OCI-M1 (cell line): ENCODE measurements around the gene FOCAD.

Experiments
- DNase-seq: peaks from one replicate; lab custom pipeline; 2025; lab: John Stamatoyannopoulos, UW

The FOCAD gene

DNA sequence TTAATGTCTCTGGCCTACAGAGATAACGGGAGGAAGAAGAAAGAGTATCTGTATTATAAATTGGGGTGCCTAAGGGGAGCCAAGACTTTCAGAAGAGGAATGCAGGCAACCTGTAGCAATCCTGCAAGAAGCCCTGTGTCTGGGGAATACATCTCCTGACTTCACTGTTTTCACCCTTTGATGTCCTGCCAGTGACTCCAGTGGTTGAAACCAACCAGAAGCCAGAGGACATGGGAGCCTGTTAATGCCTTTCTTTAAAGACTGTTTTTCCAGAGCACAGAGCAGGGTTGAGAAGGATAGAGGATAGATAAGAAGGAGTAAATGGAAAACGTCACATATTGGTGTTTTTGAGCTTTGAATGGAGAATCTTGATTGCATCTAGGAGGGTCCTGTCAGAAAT is 196.2 kb downstream of the FOCAD start:
- DNase-seq, result no peak

GRCh38 chr9:20880675-20881074 is 196.6 kb downstream of the FOCAD start:
- no peak for DNase-seq

DNA sequence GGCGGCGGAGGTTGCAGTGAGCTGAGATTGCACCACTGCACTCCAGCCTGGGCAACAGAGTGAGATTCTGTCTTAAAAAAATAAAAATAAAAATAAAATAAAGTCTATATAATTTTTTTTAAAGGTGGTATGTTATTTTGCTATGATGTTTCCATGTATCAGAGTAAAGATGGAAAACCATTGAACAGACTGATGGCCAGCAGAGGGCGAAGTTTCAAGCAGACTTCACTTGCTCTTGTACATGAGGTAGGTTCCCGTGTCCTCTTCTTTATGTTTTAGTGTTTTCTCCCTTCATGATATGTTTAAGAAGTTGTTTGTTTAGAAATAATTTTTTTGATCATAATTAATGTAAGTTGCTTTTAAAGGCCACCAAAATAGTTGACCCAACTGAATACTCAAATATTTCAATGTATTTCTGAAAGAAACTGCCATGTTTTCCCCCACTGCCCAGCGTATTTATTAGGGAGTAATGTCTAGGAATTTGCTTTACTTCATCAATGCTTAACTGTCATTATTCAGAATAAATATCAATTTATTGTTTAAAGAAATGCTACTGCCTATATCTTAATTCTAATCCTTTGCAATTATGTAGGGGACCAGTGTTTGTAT is 201.0 kb downstream of the FOCAD start:
- peak; percentile 70 for DNase-seq

DNA sequence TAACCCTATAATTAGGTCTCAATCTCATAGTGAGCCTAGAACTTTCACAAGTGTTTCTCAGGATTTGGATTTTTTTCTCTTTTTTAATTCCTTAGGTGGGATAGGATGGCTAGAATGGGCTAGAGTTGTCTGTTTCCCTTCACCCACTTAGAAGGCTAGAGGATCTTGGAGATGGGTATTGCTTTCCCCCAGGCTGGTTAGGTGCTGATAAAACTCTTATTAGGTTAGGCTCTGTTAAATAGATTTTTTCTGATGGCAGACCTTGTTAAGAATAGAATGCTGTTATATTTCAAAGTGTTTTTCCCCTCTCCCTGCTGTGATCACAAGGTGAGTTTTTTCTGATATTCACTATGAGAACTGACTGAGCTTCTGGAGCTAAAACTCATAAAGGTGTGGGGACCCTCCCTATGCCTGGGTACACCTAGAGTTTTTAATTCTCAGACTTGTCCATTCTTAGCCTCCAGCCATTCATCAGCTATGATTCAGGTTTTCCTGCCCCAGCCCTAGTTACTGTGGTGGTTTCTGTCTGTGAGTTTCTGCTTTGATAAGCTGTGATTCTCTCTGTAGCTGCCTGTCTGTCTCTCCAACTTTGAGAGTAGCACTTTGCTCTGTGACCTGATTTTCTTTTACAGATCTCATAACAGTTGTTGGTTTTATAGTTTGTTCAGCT is 215.0 kb downstream of the FOCAD start:
- DNase-seq, result peak; percentile 1

- DNase-seq, result no peak
These were observed 219.2 kb downstream of the FOCAD start for GRCh38 chr9:20903212-20903611.

- no peak for DNase-seq
These were observed 220.9 kb downstream of the FOCAD start for GRCh38 chr9:20904995-20905394.

DNA sequence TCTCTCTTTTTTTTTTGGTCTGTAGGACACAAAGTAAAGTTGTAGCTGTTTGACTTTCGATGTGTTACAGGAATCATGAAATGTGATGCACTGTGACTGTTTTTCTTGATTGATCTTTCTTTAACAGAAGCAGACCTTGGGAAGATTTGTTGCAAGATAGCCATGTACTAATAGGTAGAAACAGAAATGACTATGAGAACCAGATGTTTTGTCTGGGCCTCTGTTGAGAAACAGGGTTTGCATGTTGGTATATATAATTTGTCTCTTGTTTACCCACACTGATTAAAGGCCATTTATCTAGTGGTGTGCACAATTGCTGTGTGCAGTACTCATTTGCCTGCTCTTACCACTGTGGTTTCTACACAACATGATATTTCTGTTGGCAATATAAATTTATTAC is 222.3 kb downstream of the FOCAD start:
- no peak for DNase-seq

GRCh38 chr9:20908461-20908860 is 224.4 kb downstream of the FOCAD start:
- DNase-seq, result no peak

DNA sequence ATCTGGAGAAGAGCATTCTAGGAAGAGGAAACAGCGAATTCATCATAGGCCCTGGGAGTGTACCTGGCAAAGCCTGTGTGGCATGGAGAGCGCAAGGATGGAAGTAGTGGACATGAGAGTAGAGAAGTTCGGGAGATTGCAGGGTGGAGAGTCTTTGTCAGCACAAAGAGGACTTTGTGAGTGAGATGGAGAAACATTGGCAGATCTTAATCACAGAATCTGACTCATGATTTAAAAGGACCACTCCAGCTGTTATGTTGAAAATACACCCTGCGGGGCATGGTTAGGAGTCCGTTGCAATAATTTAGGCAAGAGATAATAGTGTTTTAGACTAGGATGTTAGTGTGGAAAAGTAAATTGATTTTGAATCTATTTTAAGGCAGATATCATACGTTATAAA is 230.5 kb downstream of the FOCAD start:
- no peak for DNase-seq

- DNase-seq, result no peak
These were observed 237.3 kb downstream of the FOCAD start for GRCh38 chr9:20921362-20921761.

GRCh38 chr9:20925256-20926045 is 241.4 kb downstream of the FOCAD start:
- DNase-seq, result no peak

- DNase-seq, result no peak
These were observed 245.2 kb downstream of the FOCAD start for GRCh38 chr9:20929276-20929675.

DNA sequence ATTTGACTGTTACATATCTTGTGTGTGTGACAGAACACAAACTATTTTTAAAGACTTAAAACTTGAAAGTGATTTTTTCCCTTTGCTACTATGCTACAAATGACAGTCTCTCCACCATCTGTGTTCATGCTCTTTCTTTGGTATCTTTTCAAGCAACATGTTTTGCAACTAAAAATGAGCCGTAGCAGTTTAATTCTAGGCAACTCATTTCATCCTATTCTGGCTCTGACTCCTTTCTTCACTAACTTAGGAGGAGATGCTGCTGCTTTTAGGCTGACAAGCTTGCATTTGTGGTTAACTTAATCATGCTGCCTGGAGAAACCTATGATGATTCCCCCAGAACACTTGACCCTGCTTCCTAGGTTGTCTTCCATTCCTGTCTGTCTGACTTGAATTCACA is 246.8 kb downstream of the FOCAD start:
- DNase-seq, result no peak

DNA sequence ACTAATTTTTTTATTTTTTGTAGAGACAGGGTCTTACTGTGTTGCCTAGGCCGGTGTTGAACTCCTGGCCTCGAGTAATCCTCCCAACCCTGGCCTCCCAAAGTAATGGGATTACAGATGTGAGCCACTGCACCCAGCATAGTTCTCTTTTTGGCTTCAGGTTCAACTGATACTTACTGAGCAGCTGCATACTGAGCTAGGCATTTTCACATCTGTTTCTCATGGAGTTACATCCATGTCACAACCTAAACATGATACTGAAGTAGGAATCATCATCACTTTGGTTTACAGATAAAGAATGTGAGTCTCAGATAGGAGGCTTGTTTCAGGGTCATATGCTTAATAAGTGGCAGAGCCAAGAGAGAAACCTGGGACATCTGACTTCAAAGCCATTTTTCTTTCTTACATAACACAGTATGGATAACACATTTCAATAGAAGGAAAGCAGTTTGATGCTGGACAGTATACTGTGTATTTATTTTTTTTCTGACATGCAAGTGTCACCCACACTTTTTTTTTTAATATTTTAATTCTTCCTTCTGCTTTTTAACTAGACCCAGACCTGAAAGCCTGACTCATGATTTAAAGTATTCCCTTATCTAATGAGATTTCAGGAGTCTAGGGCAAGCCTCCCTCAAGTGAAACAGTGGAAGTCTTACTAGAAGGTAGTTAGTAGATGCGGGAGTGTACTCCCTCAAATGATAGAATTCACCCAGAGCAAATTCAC is 256.6 kb downstream of the FOCAD start:
- no peak for DNase-seq

- DNase-seq, result peak; percentile 78
These were observed 257.2 kb downstream of the FOCAD start for GRCh38 chr9:20941174-20941690.

DNA sequence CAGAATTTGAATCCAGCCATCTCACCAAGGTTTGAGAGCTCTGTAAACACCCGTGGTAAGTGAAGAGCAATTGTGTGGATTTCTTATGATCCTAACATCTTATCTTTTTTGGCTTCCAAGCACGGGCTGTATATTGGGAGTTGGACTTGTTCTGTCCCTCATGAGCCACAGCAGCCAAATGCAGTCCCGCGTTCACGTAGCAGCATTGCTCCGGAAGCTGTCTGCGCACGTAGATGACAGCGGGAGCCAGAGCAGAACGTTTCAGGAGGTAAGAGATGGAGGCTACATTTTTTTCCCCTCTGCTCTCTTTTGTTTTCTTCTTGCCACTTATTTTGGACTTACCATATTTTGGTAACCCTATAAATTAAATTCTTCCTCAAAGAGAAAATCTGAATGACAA is 260.4 kb downstream of the FOCAD start:
- no peak for DNase-seq

DNA sequence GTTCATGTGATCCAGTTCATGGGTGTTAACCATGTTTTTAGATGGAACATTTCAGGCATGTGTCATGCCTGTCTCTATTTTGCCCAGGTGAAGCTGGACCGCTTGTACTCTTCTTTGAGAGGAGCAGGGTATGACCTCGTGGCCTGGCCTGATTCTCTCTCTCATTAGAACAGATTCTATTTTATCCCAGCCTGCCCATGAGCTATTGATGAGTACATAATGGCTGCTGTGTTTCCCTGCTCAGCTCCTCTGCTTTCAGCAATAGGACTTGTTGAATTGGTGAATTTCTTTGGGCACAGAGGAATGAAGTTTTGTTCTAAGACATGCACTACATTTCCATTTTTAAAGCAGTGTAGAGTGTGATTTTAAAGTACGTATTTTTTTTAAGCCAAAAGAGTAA is 261.2 kb downstream of the FOCAD start:
- no peak for DNase-seq

- DNase-seq, result no peak
These were observed 261.8 kb downstream of the FOCAD start for GRCh38 chr9:20945856-20946255.

DNA sequence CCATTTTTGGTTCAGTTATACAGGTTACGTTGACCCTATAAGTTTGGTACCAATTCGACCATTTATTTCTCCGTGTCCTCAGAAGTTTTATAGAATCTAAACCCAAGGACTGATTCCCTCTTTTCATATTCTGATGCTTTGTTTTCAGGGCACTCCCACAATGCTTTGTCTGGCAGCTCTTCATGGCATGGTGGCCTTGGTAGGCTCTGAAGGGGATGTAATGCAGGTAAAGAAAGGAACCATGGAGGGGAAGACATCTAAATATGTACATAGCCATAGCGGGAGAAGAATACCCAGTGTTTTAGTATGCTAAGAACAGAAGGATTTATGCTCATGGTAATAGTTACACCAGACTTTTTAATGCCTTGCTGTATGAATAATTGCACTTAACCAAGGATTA is 264.6 kb downstream of the FOCAD start:
- no peak for DNase-seq

- DNase-seq, result no peak
These were observed 266.6 kb downstream of the FOCAD start for GRCh38 chr9:20950707-20951106.

DNA sequence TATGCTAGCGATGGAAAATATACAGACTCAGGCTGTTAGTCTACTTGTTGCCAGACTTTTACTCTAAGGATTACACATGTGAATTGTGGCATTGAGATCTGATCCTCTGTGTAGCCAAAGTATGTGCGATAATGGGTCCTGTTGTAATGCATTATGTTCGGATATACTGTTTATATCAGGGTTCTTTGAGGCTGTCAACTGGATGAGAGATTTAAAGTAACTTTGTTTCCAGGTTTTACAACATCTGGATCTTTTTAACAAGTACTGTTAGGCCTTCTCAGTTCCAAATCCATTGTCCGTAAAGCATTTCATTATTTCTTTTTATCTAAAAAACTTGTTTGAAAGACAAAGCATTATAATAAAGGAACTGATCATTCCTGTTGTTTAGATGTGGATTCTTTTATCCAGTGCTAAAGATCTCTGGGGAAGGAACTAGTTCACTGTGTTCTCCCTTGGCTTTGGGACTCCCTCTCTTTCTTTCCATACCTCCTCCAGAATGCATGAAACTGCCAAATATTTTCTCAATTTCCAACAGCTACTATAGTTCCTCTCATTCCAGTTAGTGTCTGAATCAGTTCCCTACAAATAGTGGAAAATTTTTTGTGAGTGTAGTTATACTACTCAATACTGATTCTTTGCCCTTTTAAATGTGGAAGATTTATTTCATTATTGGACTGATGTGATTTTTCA is 278.6 kb downstream of the FOCAD start:
- no peak for DNase-seq

DNA sequence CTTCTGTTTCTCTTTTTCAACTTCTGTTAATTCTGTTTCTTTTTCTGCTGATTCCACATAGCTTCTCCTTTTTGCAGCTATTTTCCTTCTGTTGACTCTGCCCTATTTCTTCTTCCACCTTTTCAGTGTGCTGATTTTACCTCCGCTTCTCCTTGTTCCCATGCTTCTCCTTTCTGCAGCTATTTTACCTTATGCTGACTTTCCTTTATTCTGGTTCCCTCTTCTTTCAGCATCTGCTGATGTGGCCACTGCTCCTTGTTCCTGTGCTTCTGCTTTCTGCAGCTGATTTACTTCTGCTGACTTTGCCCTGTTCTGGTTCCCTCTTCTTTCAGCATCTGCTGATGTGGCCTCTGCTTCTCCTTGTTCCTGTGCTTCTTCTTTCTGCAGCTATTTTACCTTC is 288.6 kb downstream of the FOCAD start:
- DNase-seq, result no peak
